WTC11 (cell line): Measurements from ENCODE around the gene KRTAP4-1. TPM values are rescaled to one million over a fixed set of nuclear protein-coding genes. Genes with fewer than 3 reads are reported as not detected.

ENCODE experiments used
- ATAC-seq: fragments of 200-7000 bp; cut with Tn5 transposase; 2 replicates; pipeline ENCODE4 v1.10.0; 2021; ENCODE audit warnings: mild to moderate bottlenecking, moderate library complexity
- CTCF ChIA-PET: fragments of 300-600 bp; sonication (Branson Sonifier 250); formaldehyde crosslinking; loops from one replicate; lab custom pipeline; 2021; ENCODE audit warnings: antibody characterized with exemption; lab: Charles Lee
- POLR2A ChIA-PET: fragments of 350-600 bp; sonication (Branson Sonifier 250); formaldehyde crosslinking; loops from one replicate; lab custom pipeline; 2021; ENCODE audit warnings: antibody characterized with exemption; lab: Charles Lee
- DNase-seq: peaks from one replicate; pipeline ENCODE4 v3.0.0; 2021; ENCODE audit warnings: low spot score
- H3K27ac Mint-ChIP-seq: 2 replicates; pipeline ENCODE4 v1.8.0; 2021; ENCODE audit warnings: mixed read lengths
- H3K27me3 Mint-ChIP-seq: 2 replicates; pipeline ENCODE4 v1.8.0; 2021; ENCODE audit warnings: low read depth, mild to moderate bottlenecking, moderate library complexity, mixed read lengths
- H3K36me3 Mint-ChIP-seq: 2 replicates; pipeline ENCODE4 v1.8.0; 2021; ENCODE audit warnings: mixed read lengths
- H3K4me1 Mint-ChIP-seq: 2 replicates; pipeline ENCODE4 v1.8.0; 2022; ENCODE audit warnings: mixed read lengths
- H3K4me3 Mint-ChIP-seq: 2 replicates; pipeline ENCODE4 v1.8.0; 2021; ENCODE audit warnings: mild to moderate bottlenecking, moderate library complexity, mixed read lengths
- H3K9me3 Mint-ChIP-seq: 2 replicates; pipeline ENCODE4 v1.8.0; 2021; ENCODE audit warnings: mixed read lengths
- ATF1 ChIP-seq: sonication (generic); formaldehyde crosslinking; IDR thresholded peaks from 2 replicates; pipeline ENCODE4 v1.8.1; 2023; ENCODE audit warnings: mild to moderate bottlenecking, moderate library complexity, missing genetic modification reagents
- ATF6 ChIP-seq: sonication (generic); formaldehyde crosslinking; IDR thresholded peaks from 2 replicates; pipeline ENCODE4 v1.8.1; 2023; ENCODE audit warnings: mild to moderate bottlenecking, missing genetic modification reagents
- CBFB ChIP-seq: sonication (generic); formaldehyde crosslinking; IDR thresholded peaks from 2 replicates; pipeline ENCODE4 v1.8.1; 2022; ENCODE audit warnings: mild to moderate bottlenecking, low read depth, missing genetic modification reagents
- CREM ChIP-seq: sonication (generic); formaldehyde crosslinking; IDR thresholded peaks from 2 replicates; pipeline ENCODE4 v1.8.1; 2022; ENCODE audit warnings: mild to moderate bottlenecking, missing genetic modification reagents, moderate library complexity
- ELF4 ChIP-seq: sonication (generic); formaldehyde crosslinking; IDR thresholded peaks from 2 replicates; pipeline ENCODE4 v1.8.1; 2022; ENCODE audit warnings: low read depth, mild to moderate bottlenecking, moderate library complexity, missing genetic modification reagents
- FOXK1 ChIP-seq: sonication (generic); formaldehyde crosslinking; IDR thresholded peaks from 2 replicates; pipeline ENCODE4 v1.8.0; 2022; ENCODE audit warnings: mild to moderate bottlenecking, moderate library complexity, missing genetic modification reagents
- FOXP1 ChIP-seq: sonication (generic); formaldehyde crosslinking; IDR thresholded peaks from 2 replicates; pipeline ENCODE4 v1.8.0; 2022; ENCODE audit warnings: missing genetic modification reagents, mild to moderate bottlenecking, moderate library complexity, borderline replicate concordance
- GRHL2 ChIP-seq: fragments of 250-450 bp; sonication (Bioruptor Pico); IDR thresholded peaks from 2 replicates; pipeline ENCODE4 v1.8.0; 2022; ENCODE audit warnings: mild to moderate bottlenecking, moderate library complexity; ENCODE audit not compliant: insufficient replicate concordance, severe bottlenecking
- GTF2I ChIP-seq: fragments of 250-450 bp; sonication (Bioruptor Pico); conservative IDR thresholded peaks from 2 replicates; pipeline ENCODE4 v1.4.0; 2021; ENCODE audit warnings: mild to moderate bottlenecking
- KAT7 ChIP-seq: sonication (generic); formaldehyde crosslinking; IDR thresholded peaks from 2 replicates; pipeline ENCODE4 v1.8.1; 2023; ENCODE audit warnings: missing genetic modification reagents, mild to moderate bottlenecking, borderline replicate concordance
- MLX ChIP-seq: sonication (generic); formaldehyde crosslinking; IDR thresholded peaks from 2 replicates; pipeline ENCODE4 v1.8.1; 2023; ENCODE audit warnings: mild to moderate bottlenecking, missing genetic modification reagents, moderate library complexity
- NFYB ChIP-seq: sonication (generic); formaldehyde crosslinking; conservative IDR thresholded peaks from 2 replicates; pipeline ENCODE4 v1.8.0; 2022; ENCODE audit warnings: low read depth, missing genetic modification reagents
- SMAD4 ChIP-seq: sonication (generic); formaldehyde crosslinking; IDR thresholded peaks from 2 replicates; pipeline ENCODE4 v1.8.0; 2022; ENCODE audit warnings: mild to moderate bottlenecking, missing genetic modification reagents
- ZNF219 ChIP-seq: sonication (generic); formaldehyde crosslinking; IDR thresholded peaks from 2 replicates; pipeline ENCODE4 v1.8.0; 2023; ENCODE audit warnings: missing genetic modification reagents, mild to moderate bottlenecking, borderline replicate concordance
- ZNF232 ChIP-seq: sonication (generic); formaldehyde crosslinking; IDR thresholded peaks from 2 replicates; pipeline ENCODE4 v1.8.0; 2022; ENCODE audit warnings: mild to moderate bottlenecking, missing genetic modification reagents
- ZNF263 ChIP-seq: sonication (generic); formaldehyde crosslinking; IDR thresholded peaks from 2 replicates; pipeline ENCODE4 v1.8.1; 2022; ENCODE audit warnings: low read depth, mild to moderate bottlenecking, moderate library complexity, missing genetic modification reagents
- ZSCAN18 ChIP-seq: fragments of 250-450 bp; sonication (Bioruptor Pico); IDR thresholded peaks from 2 replicates; pipeline ENCODE4 v2.1.2; 2022; ENCODE audit warnings: mild to moderate bottlenecking, moderate library complexity
- total RNA-seq: library from RNA; stranded (reverse); gene quantifications from 3 replicates; pipeline ENCODE4 v1.2.3, GENCODE V29; 2021
- TF ChIP-seq, protein P1 (sequence below): sonication (generic); formaldehyde crosslinking; IDR thresholded peaks from 2 replicates; pipeline ENCODE4 v1.8.0; 2022; ENCODE audit warnings: mild to moderate bottlenecking, missing genetic modification reagents
- TF ChIP-seq, protein P2 (sequence below): sonication (generic); formaldehyde crosslinking; IDR thresholded peaks from 2 replicates; pipeline ENCODE4 v1.8.1; 2022; ENCODE audit warnings: mild to moderate bottlenecking, moderate library complexity, missing genetic modification reagents
- TF ChIP-seq, protein P3 (sequence below): fragments of 250-450 bp; sonication (Bioruptor Pico); IDR thresholded peaks from 2 replicates; pipeline ENCODE4 v1.9.0; 2021; ENCODE audit warnings: mild to moderate bottlenecking, borderline replicate concordance
- TF ChIP-seq, protein P4 (sequence below): sonication (generic); formaldehyde crosslinking; IDR thresholded peaks from 2 replicates; pipeline ENCODE4 v1.8.0; 2022; ENCODE audit warnings: mild to moderate bottlenecking, missing genetic modification reagents
- TF ChIP-seq, protein P5 (sequence below): sonication (generic); formaldehyde crosslinking; IDR thresholded peaks from 2 replicates; pipeline ENCODE4 v1.8.0; 2022; ENCODE audit warnings: mild to moderate bottlenecking, missing genetic modification reagents

KRTAP4-1 gene
- total RNA-seq, 1 experiment from 2014 or later: not detected

GRCh38 chr17:41223821-41224220 is 39.1 kb upstream of the KRTAP4-1 start:
- ATAC-seq: no peak
- H3K4me1 Mint-ChIP-seq: peaks cover 8% of the 10 kb centered on the region
- CTCF ChIA-PET: no interaction called here
- no peak overlapping the region for H3K27ac Mint-ChIP-seq
- H3K27me3 Mint-ChIP-seq: no peaks in the 10 kb centered on the region
- TF ChIP-seq GTF2I (CRISPR knock-in tag): no peak
- TF ChIP-seq ATF1 (CRISPR knock-in tag): no peak
- TF ChIP-seq ELF4 (CRISPR knock-in tag): no peak
- no peak for TF ChIP-seq KAT7
- no peak for TF ChIP-seq FOXK1 (CRISPR knock-in tag)
- TF ChIP-seq NFYB: no peak
- TF ChIP-seq ATF6 (CRISPR knock-in tag): no peak
- TF ChIP-seq ZNF219 (CRISPR knock-in tag): no peak
- TF ChIP-seq, protein P1, sequence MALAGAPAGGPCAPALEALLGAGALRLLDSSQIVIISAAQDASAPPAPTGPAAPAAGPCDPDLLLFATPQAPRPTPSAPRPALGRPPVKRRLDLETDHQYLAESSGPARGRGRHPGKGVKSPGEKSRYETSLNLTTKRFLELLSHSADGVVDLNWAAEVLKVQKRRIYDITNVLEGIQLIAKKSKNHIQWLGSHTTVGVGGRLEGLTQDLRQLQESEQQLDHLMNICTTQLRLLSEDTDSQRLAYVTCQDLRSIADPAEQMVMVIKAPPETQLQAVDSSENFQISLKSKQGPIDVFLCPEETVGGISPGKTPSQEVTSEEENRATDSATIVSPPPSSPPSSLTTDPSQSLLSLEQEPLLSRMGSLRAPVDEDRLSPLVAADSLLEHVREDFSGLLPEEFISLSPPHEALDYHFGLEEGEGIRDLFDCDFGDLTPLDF (CRISPR knock-in tag): no peak
- no peak for TF ChIP-seq ZNF232
- no peak for TF ChIP-seq ZNF263 (CRISPR knock-in tag)
- TF ChIP-seq MLX (CRISPR knock-in tag): no peak
- no peaks in the 10 kb centered on the region for H3K36me3 Mint-ChIP-seq
- POLR2A ChIA-PET: no interaction called here
- no peak overlapping the region for H3K4me3 Mint-ChIP-seq
- peaks cover 17% of the 10 kb centered on the region for H3K9me3 Mint-ChIP-seq
- DNase-seq: no peak

DNA sequence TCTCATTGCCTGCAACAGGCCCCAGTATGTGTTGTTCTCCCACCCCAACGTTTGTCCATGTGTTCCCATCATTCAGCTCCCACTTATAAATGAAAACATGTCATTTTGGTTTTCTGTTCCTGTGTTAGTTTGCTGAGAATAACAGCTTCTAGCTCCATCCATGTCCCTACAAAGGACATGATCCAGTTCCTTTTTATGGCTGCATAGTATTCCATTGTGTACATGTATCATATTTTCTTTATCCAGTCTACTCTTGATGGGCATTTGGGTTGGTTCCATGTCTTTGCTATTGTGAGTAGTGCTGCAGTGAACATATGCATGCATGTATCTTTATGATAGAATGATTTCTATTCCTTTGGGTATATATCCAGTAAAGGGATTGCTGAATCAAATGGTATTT is 31.0 kb upstream of the KRTAP4-1 start:
- no peak for DNase-seq
- ChIA-PET CTCF (no interaction called here), POLR2A (no interaction called here)
- Mint-ChIP-seq H3K4me3 (no peak overlapping the region), H3K9me3 (peaks cover 13% of the 10 kb centered on the region), H3K27me3 (no peaks in the 10 kb centered on the region; the same call in 1 of the 2 replicates), H3K36me3 (no peaks in the 10 kb centered on the region), H3K4me1 (no peaks in the 10 kb centered on the region), H3K27ac (no peak overlapping the region)
- TF ChIP-seq, protein P2, sequence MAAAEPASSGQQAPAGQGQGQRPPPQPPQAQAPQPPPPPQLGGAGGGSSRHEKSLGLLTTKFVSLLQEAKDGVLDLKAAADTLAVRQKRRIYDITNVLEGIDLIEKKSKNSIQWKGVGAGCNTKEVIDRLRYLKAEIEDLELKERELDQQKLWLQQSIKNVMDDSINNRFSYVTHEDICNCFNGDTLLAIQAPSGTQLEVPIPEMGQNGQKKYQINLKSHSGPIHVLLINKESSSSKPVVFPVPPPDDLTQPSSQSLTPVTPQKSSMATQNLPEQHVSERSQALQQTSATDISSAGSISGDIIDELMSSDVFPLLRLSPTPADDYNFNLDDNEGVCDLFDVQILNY: no peak
- TF ChIP-seq, protein P3, sequence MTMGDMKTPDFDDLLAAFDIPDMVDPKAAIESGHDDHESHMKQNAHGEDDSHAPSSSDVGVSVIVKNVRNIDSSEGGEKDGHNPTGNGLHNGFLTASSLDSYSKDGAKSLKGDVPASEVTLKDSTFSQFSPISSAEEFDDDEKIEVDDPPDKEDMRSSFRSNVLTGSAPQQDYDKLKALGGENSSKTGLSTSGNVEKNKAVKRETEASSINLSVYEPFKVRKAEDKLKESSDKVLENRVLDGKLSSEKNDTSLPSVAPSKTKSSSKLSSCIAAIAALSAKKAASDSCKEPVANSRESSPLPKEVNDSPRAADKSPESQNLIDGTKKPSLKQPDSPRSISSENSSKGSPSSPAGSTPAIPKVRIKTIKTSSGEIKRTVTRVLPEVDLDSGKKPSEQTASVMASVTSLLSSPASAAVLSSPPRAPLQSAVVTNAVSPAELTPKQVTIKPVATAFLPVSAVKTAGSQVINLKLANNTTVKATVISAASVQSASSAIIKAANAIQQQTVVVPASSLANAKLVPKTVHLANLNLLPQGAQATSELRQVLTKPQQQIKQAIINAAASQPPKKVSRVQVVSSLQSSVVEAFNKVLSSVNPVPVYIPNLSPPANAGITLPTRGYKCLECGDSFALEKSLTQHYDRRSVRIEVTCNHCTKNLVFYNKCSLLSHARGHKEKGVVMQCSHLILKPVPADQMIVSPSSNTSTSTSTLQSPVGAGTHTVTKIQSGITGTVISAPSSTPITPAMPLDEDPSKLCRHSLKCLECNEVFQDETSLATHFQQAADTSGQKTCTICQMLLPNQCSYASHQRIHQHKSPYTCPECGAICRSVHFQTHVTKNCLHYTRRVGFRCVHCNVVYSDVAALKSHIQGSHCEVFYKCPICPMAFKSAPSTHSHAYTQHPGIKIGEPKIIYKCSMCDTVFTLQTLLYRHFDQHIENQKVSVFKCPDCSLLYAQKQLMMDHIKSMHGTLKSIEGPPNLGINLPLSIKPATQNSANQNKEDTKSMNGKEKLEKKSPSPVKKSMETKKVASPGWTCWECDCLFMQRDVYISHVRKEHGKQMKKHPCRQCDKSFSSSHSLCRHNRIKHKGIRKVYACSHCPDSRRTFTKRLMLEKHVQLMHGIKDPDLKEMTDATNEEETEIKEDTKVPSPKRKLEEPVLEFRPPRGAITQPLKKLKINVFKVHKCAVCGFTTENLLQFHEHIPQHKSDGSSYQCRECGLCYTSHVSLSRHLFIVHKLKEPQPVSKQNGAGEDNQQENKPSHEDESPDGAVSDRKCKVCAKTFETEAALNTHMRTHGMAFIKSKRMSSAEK: no peak
- TF ChIP-seq FOXP1: no peak
- TF ChIP-seq SMAD4 (CRISPR knock-in tag): no peak
- TF ChIP-seq FOXK1 (CRISPR knock-in tag): no peak
- no peak for TF ChIP-seq CBFB
- no peak for TF ChIP-seq CREM (CRISPR knock-in tag)
- no peak for TF ChIP-seq GRHL2 (CRISPR knock-in tag)
- TF ChIP-seq ZSCAN18: no peak
- TF ChIP-seq, protein P4, sequence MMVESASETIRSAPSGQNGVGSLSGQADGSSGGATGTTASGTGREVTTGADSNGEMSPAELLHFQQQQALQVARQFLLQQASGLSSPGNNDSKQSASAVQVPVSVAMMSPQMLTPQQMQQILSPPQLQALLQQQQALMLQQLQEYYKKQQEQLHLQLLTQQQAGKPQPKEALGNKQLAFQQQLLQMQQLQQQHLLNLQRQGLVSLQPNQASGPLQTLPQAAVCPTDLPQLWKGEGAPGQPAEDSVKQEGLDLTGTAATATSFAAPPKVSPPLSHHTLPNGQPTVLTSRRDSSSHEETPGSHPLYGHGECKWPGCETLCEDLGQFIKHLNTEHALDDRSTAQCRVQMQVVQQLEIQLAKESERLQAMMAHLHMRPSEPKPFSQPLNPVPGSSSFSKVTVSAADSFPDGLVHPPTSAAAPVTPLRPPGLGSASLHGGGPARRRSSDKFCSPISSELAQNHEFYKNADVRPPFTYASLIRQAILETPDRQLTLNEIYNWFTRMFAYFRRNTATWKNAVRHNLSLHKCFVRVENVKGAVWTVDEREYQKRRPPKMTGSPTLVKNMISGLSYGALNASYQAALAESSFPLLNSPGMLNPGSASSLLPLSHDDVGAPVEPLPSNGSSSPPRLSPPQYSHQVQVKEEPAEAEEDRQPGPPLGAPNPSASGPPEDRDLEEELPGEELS (CRISPR knock-in tag): no peak
- TF ChIP-seq, protein P5, sequence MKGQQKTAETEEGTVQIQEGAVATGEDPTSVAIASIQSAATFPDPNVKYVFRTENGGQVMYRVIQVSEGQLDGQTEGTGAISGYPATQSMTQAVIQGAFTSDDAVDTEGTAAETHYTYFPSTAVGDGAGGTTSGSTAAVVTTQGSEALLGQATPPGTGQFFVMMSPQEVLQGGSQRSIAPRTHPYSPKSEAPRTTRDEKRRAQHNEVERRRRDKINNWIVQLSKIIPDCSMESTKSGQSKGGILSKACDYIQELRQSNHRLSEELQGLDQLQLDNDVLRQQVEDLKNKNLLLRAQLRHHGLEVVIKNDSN (CRISPR knock-in tag): no peak
- ATAC-seq: no peak
